Heart left ventricle (tissue), 13 donors: ENCODE measurements around the gene TGFBR1.

Experiments used
- CTCF ChIP-seq, 12 donors: fragments of 200-600 bp; sonication (generic) in 4 of 12; IDR thresholded peaks; one replicate each; pipeline versions ENCODE4 v1.5.0 to v1.8.0; 2018 to 2022; ENCODE audit warnings: antibody characterized with exemption in 12 of 12, mild to moderate bottlenecking in 5 of 12
- POLR2A ChIP-seq, 2 donors: fragments of 450-650 bp; IDR thresholded peaks; one replicate each; pipeline ENCODE4 v1.6.1; 2017; ENCODE audit warnings: antibody characterized with exemption in 2 of 2, mild to moderate bottlenecking in 2 of 2, moderate library complexity in 2 of 2
- donor health status: ischemic (EF 13 %, LVEDD 7.1; RV severe dilation, severe dysfunction).
- donor health status: DM: no; HTN: yes; CAD: no.
- donor health status: DM: no; HTN: no; CAD: no.
- donor health status: ischemic (EF 25% LVEDD 6.9; RV normal size, moderate dysfunction).
- donor health status: ischemic (EF 25% LVEDD 5.7; RV mildly dilated, moderate dysfunction).
- donor health status: ischemic (EF 35%, LVEDD 5.7; RV mildly dilated, moderate dysfunction).
- donor health status: nonischemic (EF 11% LVEDD 7.7; RV severe dilation, severe dysfunction).
- donor health status: DM: yes; HTN: yes; CAD: no.
- donor health status: PGD.
- donor health status: ischemic (EF 29% LVEDD 5.4; RV normal size, mild dysfunction).
- donor health status: nonischemic (EF 23%, LVEDD 6.1; RV moderate dilation, normal function).

DNA sequence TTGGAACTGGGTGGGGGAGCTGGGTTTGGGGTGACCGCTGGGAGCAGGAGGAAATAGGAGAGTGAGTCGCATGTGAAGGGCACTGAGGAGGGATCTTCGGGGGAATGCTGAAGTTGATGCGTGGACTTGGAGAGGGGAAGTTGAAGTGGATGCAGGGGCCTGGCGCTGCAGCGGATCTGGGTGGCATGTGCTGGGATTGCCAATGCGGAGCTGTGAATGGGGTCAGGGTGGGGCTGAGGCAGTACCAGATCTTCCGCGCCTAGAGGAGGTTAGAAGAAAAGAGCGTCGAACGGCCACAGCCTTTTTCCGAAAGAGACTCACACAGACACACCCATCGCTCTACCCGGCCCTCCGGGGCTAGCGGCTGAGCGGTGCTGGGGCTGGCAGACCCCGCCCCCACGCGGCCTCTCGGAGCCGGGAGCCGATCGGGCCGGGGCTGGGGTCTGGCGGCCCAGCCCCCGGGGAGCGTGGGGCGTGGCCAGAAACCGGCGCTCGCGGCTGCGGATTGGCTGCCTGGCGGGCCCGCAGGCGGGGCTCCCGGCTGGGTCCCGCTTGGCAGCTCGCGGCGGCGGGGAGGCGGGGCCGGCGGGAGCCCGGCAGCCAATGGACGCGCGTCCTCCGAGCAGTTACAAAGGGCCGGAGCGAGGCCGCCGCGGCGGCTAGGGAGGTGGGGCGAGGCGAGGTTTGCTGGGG, at the start of gene TGFBR1:
- TF ChIP-seq CTCF (IDR thresholded peaks at IDR 0.05) (peak in 4 of 12 donors; percentile 5 to 31 (median 24)), POLR2A (IDR thresholded peaks at IDR 0.05) (peak; percentile 72 to 91)
